Measurements from ENCODE around the gene ABT1.
"Not testable (repeated sequence)": the region's sequence is repeated elsewhere in the genome, so short reads cannot be mapped to it uniquely, and the experiment has no call there.

ABT1 gene

DNA sequence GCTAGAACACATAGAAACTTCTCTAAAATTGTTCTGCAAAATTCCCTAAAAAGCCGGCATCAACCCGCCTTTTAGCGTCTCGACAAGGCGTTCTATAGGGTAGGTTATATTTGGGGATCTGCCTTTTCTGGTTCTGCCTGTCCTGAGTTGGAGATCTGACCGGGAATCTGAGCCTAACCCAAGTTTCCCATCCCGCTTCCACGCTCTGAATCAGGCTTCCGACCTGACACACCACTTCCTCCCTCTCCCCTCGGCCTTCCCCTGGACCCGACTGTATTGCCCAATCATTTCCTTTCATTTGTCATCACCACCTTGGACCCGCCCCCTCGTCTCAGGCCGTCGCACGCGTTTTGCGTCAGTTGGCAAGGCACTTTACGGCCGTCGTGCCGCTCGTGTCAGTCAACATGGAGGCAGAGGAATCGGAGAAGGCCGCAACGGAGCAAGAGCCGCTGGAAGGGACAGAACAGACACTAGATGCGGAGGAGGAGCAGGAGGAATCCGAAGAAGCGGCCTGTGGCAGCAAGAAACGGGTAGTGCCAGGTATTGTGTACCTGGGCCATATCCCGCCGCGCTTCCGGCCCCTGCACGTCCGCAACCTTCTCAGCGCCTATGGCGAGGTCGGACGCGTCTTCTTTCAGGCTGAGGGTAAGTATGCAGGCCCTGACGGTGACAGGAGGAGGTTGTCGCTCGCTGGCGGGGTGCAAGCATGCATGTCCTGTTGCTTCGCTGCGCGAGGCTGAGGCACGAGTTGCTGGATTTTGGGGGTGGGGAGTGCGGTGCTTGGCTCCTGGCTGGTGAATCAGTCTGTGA is at the start of gene ABT1:
TSS of gene ABT1 (plus strand) at position 375 of the 810 bp plus-strand sequence. CDS start at position 405, 30 bp downstream.
- peak within 1 kb of the TSS; percentile 46 for H3K9ac ChIP-seq
- no peaks in the 10 kb centered on the region for H3K79me2 ChIP-seq
- TF ChIP-seq, protein P1, sequence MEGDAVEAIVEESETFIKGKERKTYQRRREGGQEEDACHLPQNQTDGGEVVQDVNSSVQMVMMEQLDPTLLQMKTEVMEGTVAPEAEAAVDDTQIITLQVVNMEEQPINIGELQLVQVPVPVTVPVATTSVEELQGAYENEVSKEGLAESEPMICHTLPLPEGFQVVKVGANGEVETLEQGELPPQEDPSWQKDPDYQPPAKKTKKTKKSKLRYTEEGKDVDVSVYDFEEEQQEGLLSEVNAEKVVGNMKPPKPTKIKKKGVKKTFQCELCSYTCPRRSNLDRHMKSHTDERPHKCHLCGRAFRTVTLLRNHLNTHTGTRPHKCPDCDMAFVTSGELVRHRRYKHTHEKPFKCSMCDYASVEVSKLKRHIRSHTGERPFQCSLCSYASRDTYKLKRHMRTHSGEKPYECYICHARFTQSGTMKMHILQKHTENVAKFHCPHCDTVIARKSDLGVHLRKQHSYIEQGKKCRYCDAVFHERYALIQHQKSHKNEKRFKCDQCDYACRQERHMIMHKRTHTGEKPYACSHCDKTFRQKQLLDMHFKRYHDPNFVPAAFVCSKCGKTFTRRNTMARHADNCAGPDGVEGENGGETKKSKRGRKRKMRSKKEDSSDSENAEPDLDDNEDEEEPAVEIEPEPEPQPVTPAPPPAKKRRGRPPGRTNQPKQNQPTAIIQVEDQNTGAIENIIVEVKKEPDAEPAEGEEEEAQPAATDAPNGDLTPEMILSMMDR (IDR thresholded peaks at IDR 0.05) = no peak
- no peaks in the 10 kb centered on the region for H3K27me3 ChIP-seq (ENCODE audit: control insufficient read depth, insufficient read depth, low read length)
- H3K27ac ChIP-seq = peak within 1 kb of the TSS; percentile 82
- H3K4me1 ChIP-seq = peaks cover 3% of the 10 kb centered on the region
- no peaks in the 10 kb centered on the region for H3K9me3 ChIP-seq (ENCODE audit: control insufficient read depth, low read length)
- peak within 1 kb of the TSS; percentile 85 for H3K4me3 ChIP-seq (ENCODE audit: low read depth, low read length)
- peak within 1 kb of the TSS; percentile 90 for H3K4me2 ChIP-seq (ENCODE audit: low read length)
- H3K36me3 ChIP-seq (ENCODE audit: control insufficient read depth, insufficient read depth, low read length) = no peaks in the 10 kb centered on the region
- H2AFZ ChIP-seq = peak within 1 kb of the TSS; percentile 80

DNA sequence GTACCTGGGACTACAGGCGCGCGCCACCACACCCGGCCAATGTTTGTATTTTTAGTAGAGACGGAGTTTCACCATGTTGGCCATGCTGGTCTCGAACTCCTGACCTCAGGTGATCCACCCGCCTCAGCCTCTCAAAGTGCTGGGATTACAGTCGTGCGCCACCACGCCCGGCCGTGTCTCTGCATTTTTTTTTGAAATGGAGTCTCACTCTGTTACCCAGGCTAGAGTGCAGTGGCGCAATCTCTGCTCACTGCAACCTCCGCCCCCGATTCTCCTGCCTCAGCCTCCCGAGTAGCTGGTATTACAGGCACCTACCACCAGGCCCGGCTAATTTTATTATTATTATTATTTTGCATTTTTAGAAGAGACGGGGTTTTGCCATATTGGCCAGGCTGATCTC is 49.4 kb upstream of the ABT1 start:
- not testable (repeated sequence) for H2AFZ ChIP-seq; H3K4me1 ChIP-seq; H3K9me3 ChIP-seq (ENCODE audit: control insufficient read depth, low read length); H3K9ac ChIP-seq; H3K4me2 ChIP-seq (ENCODE audit: low read length); H3K27ac ChIP-seq; H3K4me3 ChIP-seq (ENCODE audit: low read depth, low read length); H3K79me2 ChIP-seq; H3K36me3 ChIP-seq (ENCODE audit: control insufficient read depth, insufficient read depth, low read length); H3K27me3 ChIP-seq (ENCODE audit: control insufficient read depth, insufficient read depth, low read length)

DNA sequence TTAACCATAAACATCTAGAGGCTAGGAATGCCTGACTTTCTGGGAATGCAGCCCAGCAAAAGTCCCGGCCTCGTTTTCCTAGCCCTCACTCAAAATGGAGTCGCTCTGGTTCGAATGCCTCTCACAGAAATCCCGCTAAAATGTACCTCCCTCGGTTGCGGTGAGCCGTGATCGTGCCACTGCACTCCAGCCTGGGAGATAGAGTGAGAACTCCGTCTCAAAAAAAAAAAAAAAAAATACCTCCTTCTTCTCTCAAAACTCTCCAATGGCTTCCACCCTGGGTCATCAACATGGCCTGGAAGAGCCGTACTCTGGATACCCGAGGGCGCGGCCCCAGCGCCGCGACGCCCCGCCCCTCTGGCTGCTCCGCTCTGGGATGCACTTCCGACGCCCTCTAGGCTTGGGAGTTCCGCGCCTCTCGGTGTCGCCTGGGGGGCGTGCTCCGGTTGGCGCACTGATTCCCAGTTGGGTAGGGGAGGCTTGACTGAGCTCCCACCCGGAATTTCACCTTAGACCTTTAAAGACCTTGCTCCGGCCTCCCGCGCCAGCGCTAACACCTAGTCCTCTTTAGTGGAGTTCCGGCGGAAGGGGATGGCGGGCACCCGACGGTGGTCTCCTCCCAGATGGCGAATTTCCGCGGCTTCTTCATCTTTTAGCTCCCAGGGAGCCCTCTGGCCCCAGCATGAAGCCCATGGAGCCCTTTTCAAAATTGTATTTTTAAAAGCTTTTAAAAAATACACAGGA is 46.3 kb upstream of the ABT1 start:
- no peak overlapping the region for H3K27ac ChIP-seq
- H3K9ac ChIP-seq = no peak overlapping the region
- H3K4me3 ChIP-seq (ENCODE audit: low read depth, low read length) = peak overlapping the region; percentile 55
- H3K27me3 ChIP-seq (ENCODE audit: control insufficient read depth, insufficient read depth, low read length) = no peaks in the 10 kb centered on the region
- H3K36me3 ChIP-seq (ENCODE audit: control insufficient read depth, insufficient read depth, low read length) = no peaks in the 10 kb centered on the region
- H3K4me2 ChIP-seq (ENCODE audit: low read length) = peak overlapping the region; percentile 62
- H3K9me3 ChIP-seq (ENCODE audit: control insufficient read depth, low read length) = no peaks in the 10 kb centered on the region
- H3K79me2 ChIP-seq = no peaks in the 10 kb centered on the region
- TF ChIP-seq, protein P1 (IDR thresholded peaks at IDR 0.05) = no peak
- peak overlapping the region; percentile 93 for H2AFZ ChIP-seq
- no peaks in the 10 kb centered on the region for H3K4me1 ChIP-seq

DNA sequence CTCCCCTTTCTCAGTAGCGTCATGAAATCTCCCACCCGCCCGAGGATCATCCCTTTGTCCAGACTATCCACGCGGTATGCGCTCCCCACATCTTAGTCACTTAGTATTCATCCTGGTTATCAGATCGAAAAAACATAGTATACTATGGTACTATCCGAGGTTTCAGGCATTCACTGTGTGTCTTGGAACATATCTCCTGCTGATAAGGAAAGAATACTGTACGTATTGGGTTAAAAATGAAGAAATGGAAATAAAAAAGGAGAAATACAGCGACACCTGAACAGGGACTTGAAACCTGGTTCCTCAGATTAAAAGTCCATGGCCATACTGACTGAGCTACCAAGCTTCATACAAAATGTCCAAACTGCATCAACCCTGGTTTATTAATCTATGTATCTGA is 44.5 kb upstream of the ABT1 start:
- Histone ChIP-seq H3K4me2 (ENCODE audit: low read length) (peak overlapping the region; percentile 88), H3K4me3 (ENCODE audit: low read depth, low read length) (peak overlapping the region; percentile 90), H3K9me3 (ENCODE audit: control insufficient read depth, low read length) (no peaks in the 10 kb centered on the region), H3K36me3 (ENCODE audit: control insufficient read depth, insufficient read depth, low read length) (no peaks in the 10 kb centered on the region), H3K79me2 (no peaks in the 10 kb centered on the region), H2AFZ (no peak overlapping the region), H3K9ac (no peak overlapping the region), H3K4me1 (no peaks in the 10 kb centered on the region), H3K27me3 (ENCODE audit: control insufficient read depth, insufficient read depth, low read length) (no peaks in the 10 kb centered on the region), H3K27ac (no peak overlapping the region)
- TF ChIP-seq, protein P1 (IDR thresholded peaks at IDR 0.05) = no peak

DNA sequence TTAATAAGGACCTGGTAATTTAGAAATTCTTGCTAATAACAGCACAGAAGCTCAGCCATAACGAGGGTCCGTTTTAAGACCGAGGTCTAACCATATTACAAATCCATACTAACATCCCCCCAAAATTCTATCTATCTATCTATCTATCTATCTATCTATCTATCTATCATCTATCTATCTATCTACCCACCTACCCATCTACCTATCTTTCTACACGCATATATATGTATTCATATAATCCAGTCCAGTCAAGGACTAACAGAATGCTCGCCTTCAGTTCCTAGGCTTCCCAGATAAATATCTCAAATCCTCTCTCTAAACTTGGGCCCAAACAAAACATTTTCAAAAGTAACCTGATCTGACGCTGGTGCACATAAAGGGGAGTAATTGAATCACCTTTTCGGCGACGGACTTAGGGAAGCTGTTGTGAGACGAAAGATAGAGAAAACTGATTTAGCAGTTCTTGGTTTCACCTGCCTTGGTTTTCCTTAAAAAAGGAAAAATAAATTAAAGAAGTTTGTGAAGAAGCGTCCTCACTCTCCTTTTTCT is 44.0 kb upstream of the ABT1 start:
- Histone ChIP-seq H3K27me3 (ENCODE audit: control insufficient read depth, insufficient read depth, low read length) (no peaks in the 10 kb centered on the region), H3K4me2 (ENCODE audit: low read length) (peak overlapping the region; percentile 88), H3K9ac (no peak overlapping the region), H3K79me2 (no peaks in the 10 kb centered on the region), H3K4me3 (ENCODE audit: low read depth, low read length) (peak overlapping the region; percentile 90), H3K4me1 (no peaks in the 10 kb centered on the region), H3K27ac (peak overlapping the region; percentile 57), H3K36me3 (ENCODE audit: control insufficient read depth, insufficient read depth, low read length) (no peaks in the 10 kb centered on the region), H3K9me3 (ENCODE audit: control insufficient read depth, low read length) (no peaks in the 10 kb centered on the region), H2AFZ (peak overlapping the region; percentile 59)
- TF ChIP-seq, protein P1 (IDR thresholded peaks at IDR 0.05) = no peak
